HFF-Myc (cell line): ENCODE measurements around the gene PRMT7.

Experiments
- DNase-seq: peaks from one replicate; pipeline ENCODE4 v3.0.0-alpha.2; 2011; ENCODE audit warnings: low read depth; ENCODE audit errors: extremely low read depth
- H3K4me3 ChIP-seq: replicated peaks from 2 replicates; pipeline ENCODE4 v1.5.1; 2011; ENCODE audit warnings: low read depth, mild to moderate bottlenecking, control low read depth, low read length
- CTCF ChIP-seq: IDR thresholded peaks from 2 replicates; pipeline ENCODE4 v1.5.1; 2012; ENCODE audit warnings: mild to moderate bottlenecking, low read depth, low read length, control low read depth; ENCODE audit errors: missing control alignments

The PRMT7 gene

GRCh38 chr16:68275611-68276191, 35.1 kb upstream of the PRMT7 start:
- no peak for DNase-seq
- no peak for TF ChIP-seq CTCF
- H3K4me3 ChIP-seq: no peak overlapping the region

GRCh38 chr16:68276223-68276622, 34.6 kb upstream of the PRMT7 start:
- TF ChIP-seq CTCF: no peak
- no peak for DNase-seq
- H3K4me3 ChIP-seq: no peak overlapping the region

GRCh38 chr16:68279726-68280558, 30.9 kb upstream of the PRMT7 start:
- no peak overlapping the region for H3K4me3 ChIP-seq
- DNase-seq: no peak
- no peak for TF ChIP-seq CTCF

- TF ChIP-seq CTCF: no peak
- no peak for DNase-seq
- no peak overlapping the region for H3K4me3 ChIP-seq
Measured at GRCh38 chr16:68281368-68282063, 29.3 kb upstream of the PRMT7 start.

GRCh38 chr16:68282064-68282452, 28.8 kb upstream of the PRMT7 start:
- TF ChIP-seq CTCF: no peak
- H3K4me3 ChIP-seq: no peak overlapping the region
- DNase-seq: no peak

GRCh38 chr16:68283346-68283745, 27.5 kb upstream of the PRMT7 start:
- DNase-seq: no peak
- TF ChIP-seq CTCF: no peak

More at GRCh38 chr16:68283346-68283745, 27.5 kb upstream of the PRMT7 start:
- no peak overlapping the region for H3K4me3 ChIP-seq
